Esophagus muscularis mucosa (tissue), 4 donors: ENCODE data around the gene PTPRN2. TPM values are rescaled to one million over a fixed set of nuclear protein-coding genes. Genes with fewer than 3 reads are reported as not detected.

Source experiments
- DNase-seq: peaks from one replicate; pipeline ENCODE4 v3.0.0-alpha.2; 2017; ENCODE audit errors: extremely low spot score
- H3K27ac ChIP-seq, 4 donors: fragments of 200-600 bp; sonication (generic); replicated peaks in 1 of 4; 1 replicate in 3 of 4; 2 replicates in 1 of 4; pipeline ENCODE4 v1.5.1; 2016 to 2019; ENCODE audit warnings: mild to moderate bottlenecking in 1 of 4
- H3K27me3 ChIP-seq, 4 donors: fragments of 200-600 bp; sonication (generic); one replicate each; pipeline versions ENCODE4 v1.5.1 to v1.6.0; 2016 to 2019
- H3K36me3 ChIP-seq, 4 donors: fragments of 200-600 bp; sonication (generic); one replicate each; pipeline ENCODE4 v1.5.1; 2016 to 2019
- H3K4me1 ChIP-seq, 4 donors: fragments of 200-600 bp; sonication (generic); one replicate each; pipeline ENCODE4 v1.5.1; 2016 to 2019
- H3K4me3 ChIP-seq, 4 donors: fragments of 200-600 bp; sonication (generic); 1 replicate in 2 of 4; 2 replicates in 2 of 4; pipeline ENCODE4 v1.5.1; 2016 to 2019; ENCODE audit warnings: mild to moderate bottlenecking in 4 of 4, moderate library complexity in 1 of 4
- H3K9me3 ChIP-seq, 4 donors: fragments of 200-600 bp; sonication (generic); 1 replicate in 3 of 4; 2 replicates in 1 of 4; pipeline ENCODE4 v1.5.1; 2016 to 2019
- EP300 ChIP-seq: sonication (generic); formaldehyde crosslinking; IDR thresholded peaks from one replicate; pipeline ENCODE4 v1.6.1; 2017; ENCODE audit warnings: antibody characterized with exemption
- POLR2A ChIP-seq: fragments of 450-650 bp; IDR thresholded peaks from one replicate; pipeline ENCODE4 v1.6.1; 2017; ENCODE audit warnings: antibody characterized with exemption, moderate library complexity, mild to moderate bottlenecking, low read depth
- POLR2AphosphoS5 ChIP-seq, 2 donors: sonication (generic); formaldehyde crosslinking; IDR thresholded peaks; one replicate each; pipeline ENCODE4 v1.6.1; 2017; ENCODE audit warnings: antibody characterized with exemption in 2 of 2
- WGBS: methylation state at CpG from one replicate; pipeline ENCODE4 v1.1.5; 2018; 5-methylcytosine and 5-hydroxymethylcytosine counted together
- intact Hi-C: fragments of 100-400 bp; cut with DNase I; formaldehyde crosslinking; loops from one replicate; pipeline ENCODE4 v1.15.1; 2023
- total RNA-seq, 4 donors: library from RNA; depleted of rRNA; stranded (reverse); fragments of >200 nt; gene quantifications; one replicate each; pipeline versions ENCODE4 v1.1.0 to v1.2.1, GENCODE V29; 2016
- TF ChIP-seq, protein P1 (sequence below), 3 experiments: fragments of 200-600 bp in 2 of 3; fragments of 450-650 bp in 1 of 3; sonication (generic) in 2 of 3; IDR thresholded peaks; one replicate each; pipeline ENCODE4 v1.5.1; 2017 to 2019; ENCODE audit warnings: antibody characterized with exemption in 3 of 3, mild to moderate bottlenecking in 2 of 3, moderate library complexity in 1 of 3

The PTPRN2 gene
- total RNA-seq, 4 donors from 2014 or later, result 2.1 to 3.1 (median 3.1) TPM

DNA sequence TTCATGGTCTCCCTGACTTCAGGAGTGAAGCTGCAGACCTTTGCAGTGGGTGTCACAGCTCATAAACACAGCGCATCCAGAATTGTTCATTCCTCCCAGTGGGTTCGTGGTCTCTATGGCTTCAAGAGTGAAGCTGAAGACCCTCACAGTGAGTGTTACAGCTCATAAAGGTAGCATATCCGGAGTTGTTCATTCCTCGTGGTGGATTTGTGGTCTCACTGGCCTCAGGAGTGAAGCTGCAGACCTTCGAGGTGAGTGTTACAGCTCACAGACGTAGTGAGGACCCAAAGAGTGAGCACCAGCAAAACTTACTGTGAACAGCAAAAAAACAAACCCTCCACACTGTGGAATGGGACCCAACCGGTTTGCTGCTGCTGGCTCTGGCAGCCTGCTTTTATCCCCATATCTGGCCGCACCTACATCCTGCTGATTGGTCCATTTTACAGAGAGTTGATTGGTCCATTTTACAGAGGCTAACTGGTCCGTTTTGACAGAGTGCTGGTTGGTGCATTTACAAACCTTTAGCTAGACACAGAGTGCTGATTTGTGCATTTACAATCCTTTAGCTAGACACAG, 308.8 kb downstream of the PTPRN2 start:
- WGBS, result 64% methylated on average over 9 of the region's 9 CpGs
- intact Hi-C loops, result no loop called here
- Histone ChIP-seq H3K27me3 (peaks cover 0 to 25% (median 0%) of the 10 kb centered on the region in 4 donors), H3K36me3 (no peaks in the 10 kb centered on the region), H3K4me3 (no peak overlapping the region), H3K4me1 (no peaks in the 10 kb centered on the region), H3K9me3 (no peaks in the 10 kb centered on the region), H3K27ac (no peak overlapping the region)
- TF ChIP-seq EP300 (no peak), POLR2A (no peak), POLR2AphosphoS5 (IDR thresholded peaks at IDR 0.05) (no peak)
- TF ChIP-seq, protein P1, sequence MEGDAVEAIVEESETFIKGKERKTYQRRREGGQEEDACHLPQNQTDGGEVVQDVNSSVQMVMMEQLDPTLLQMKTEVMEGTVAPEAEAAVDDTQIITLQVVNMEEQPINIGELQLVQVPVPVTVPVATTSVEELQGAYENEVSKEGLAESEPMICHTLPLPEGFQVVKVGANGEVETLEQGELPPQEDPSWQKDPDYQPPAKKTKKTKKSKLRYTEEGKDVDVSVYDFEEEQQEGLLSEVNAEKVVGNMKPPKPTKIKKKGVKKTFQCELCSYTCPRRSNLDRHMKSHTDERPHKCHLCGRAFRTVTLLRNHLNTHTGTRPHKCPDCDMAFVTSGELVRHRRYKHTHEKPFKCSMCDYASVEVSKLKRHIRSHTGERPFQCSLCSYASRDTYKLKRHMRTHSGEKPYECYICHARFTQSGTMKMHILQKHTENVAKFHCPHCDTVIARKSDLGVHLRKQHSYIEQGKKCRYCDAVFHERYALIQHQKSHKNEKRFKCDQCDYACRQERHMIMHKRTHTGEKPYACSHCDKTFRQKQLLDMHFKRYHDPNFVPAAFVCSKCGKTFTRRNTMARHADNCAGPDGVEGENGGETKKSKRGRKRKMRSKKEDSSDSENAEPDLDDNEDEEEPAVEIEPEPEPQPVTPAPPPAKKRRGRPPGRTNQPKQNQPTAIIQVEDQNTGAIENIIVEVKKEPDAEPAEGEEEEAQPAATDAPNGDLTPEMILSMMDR (IDR thresholded peaks at IDR 0.05), result no peak
- DNase-seq, result no peak

DNA sequence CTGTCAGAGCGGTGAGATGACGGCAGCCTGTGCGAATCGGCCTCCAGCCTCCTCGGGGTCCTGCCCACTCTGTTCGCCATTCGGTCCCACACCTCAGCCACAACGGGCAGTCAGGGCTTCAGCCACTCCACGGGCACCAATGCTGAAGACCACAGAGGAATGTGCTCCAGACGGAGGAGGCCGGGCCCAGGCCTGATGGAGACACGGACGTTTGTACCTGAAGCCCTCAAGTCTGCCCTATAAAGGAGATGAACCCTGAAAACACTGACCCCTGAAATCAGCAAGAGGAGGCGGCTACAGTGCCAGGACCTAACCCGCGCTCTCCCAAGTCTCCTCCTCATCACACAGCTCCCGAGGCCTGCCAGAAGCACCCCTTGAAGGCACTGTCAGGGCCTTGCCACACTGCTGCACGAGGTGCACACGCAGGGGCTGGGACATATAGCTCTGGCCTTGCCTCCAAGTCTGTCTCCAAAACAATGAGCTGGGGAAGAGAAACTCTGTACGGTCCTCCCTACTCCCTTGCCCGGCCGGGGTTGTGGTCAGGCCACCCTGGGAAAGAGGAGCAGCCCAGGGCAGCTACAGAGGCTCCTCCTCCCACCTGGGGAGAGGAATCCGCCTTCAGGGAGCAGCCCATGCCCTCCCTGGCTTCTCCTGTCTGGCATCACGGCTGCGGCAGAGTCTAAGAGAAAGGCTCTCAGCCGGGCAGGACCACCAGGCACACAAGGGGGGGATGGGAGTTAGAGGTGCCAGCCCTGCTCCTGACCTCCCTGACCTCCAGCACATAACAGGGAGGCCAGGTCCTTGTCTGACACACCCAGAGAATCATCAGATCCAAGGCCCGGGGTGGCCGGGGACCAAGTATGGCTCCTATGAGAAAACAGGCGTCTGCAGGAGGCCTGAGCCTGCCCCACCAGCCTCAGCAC, 310.1 kb downstream of the PTPRN2 start:
- Histone ChIP-seq H3K4me3 (no peak overlapping the region), H3K27ac (no peak overlapping the region), H3K36me3 (no peaks in the 10 kb centered on the region), H3K4me1 (no peaks in the 10 kb centered on the region), H3K9me3 (no peaks in the 10 kb centered on the region), H3K27me3 (peaks cover 0 to 17% (median 0%) of the 10 kb centered on the region in 4 donors)
- intact Hi-C loops, result no loop called here
- no peak for TF ChIP-seq POLR2A
- no peak for TF ChIP-seq POLR2AphosphoS5 (IDR thresholded peaks at IDR 0.05)
- TF ChIP-seq, protein P1 (IDR thresholded peaks at IDR 0.05), result no peak
- TF ChIP-seq EP300, result no peak
- no peak for DNase-seq
- WGBS, result 85% methylated on average over 21 of the region's 29 CpGs

DNA sequence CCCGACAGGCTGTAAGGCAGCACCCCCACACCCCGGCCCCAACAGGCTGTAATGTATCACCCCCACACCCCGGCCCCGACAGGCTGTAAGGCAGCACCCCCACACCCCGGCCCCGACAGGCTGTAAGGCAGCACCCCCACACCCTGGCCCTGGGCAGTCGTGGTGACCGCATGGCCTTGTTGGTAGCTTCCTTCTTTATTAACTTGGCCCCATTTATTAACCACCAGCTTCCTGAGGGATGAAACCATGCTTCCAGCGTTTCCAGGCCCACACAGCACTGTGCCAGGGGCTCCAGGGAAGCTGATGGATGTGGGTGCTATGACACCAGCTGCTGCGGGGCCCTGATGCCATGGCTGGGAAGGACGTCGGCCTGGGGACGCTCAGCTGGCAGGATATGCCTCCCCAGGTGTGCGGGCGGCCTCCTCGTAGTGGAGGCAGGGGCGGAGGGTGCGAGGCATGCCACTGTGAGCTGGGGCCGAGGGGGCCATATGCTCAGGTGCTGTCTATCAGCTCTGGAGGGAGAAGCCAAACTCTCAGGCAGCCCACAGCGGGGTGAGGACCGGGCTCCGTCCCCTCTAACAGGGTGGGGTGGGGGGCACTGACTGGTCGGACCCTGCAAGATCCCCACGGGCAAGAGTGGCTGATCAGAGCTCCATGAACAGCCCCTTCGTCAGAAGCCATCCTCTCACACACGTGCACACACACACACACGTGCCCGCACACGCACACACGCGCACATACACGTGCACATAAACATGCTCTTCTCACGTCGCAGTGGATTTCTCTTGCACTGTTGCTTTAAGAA, 311.0 kb downstream of the PTPRN2 start:
- no peak overlapping the region for H3K27ac ChIP-seq
- WGBS, result 85% methylated on average over 25 of the region's 34 CpGs
- no peak for DNase-seq
- H3K36me3 ChIP-seq, result no peaks in the 10 kb centered on the region
- intact Hi-C loops, result no loop called here
- peaks cover 0 to 25% (median 0%) of the 10 kb centered on the region in 4 donors for H3K27me3 ChIP-seq
- H3K4me1 ChIP-seq, result no peaks in the 10 kb centered on the region
- H3K4me3 ChIP-seq, result no peak overlapping the region
- H3K9me3 ChIP-seq, result no peaks in the 10 kb centered on the region
- TF ChIP-seq, protein P1 (IDR thresholded peaks at IDR 0.05), result no peak
- TF ChIP-seq EP300 (no peak), POLR2AphosphoS5 (IDR thresholded peaks at IDR 0.05) (no peak), POLR2A (no peak)

DNA sequence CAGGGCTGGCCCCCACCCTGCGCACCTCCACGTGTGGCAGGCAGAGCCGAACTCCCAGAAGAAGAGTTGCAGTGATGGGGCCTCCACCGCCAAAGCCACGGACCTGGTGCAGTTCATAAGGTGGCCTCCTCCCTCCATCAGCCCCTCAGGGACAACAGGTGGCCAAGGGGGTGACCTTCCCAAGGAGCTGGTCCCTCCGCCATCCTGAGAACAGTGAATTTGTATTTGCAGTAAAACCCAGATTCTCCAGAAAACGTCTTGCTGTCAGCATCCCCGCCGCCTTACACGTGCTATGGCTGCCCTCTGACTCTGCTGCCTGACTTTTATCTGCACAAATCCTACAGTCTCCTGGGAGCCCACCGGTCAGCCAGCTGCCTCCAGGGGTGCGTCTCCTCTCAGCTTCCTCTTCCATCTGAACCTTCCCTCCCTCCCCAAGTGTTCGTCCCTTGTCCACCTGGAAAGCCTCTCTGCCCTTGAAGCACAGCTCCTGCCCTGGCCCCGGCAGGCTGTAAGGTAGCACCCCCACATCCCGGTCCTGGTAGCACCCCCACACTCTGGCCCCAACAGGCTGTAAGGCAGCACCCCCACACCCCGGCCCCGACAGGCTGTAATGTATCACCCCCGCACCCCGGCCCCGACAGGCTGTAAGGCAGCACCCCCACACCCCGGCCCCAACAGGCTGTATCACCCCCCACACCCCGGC, 311.8 kb downstream of the PTPRN2 start:
- TF ChIP-seq POLR2AphosphoS5 (IDR thresholded peaks at IDR 0.05) (no peak), EP300 (no peak), POLR2A (no peak)
- TF ChIP-seq, protein P1 (IDR thresholded peaks at IDR 0.05), result no peak
- Histone ChIP-seq H3K36me3 (no peaks in the 10 kb centered on the region), H3K27ac (no peak overlapping the region), H3K4me1 (no peaks in the 10 kb centered on the region), H3K9me3 (no peaks in the 10 kb centered on the region), H3K4me3 (no peak overlapping the region), H3K27me3 (peaks cover 0 to 28% (median 0%) of the 10 kb centered on the region in 4 donors)
- intact Hi-C loops, result no loop called here
- no peak for DNase-seq
- 77% methylated on average over 14 of the region's 22 CpGs for WGBS
